ENCODE measurements around the gene IL36A.

Gene IL36A

GRCh38 chr2:113005030-113005509 is at the start of gene IL36A:
Gene IL36A (plus strand): TSS chr2:113005459. CDS start chr2:113005872, 413 bp downstream.
- DNase-seq (ENCODE audit: low read depth, low spot score): no peak

GRCh38 chr2:112957511-112957910 is 47.7 kb upstream of the IL36A start:
- no peak for DNase-seq (ENCODE audit: low read depth, low spot score)

- DNase-seq (ENCODE audit: low read depth, low spot score): no peak
Measured at GRCh38 chr2:112958428-112959108, 46.7 kb upstream of the IL36A start.

GRCh38 chr2:112959109-112959812 is 46.0 kb upstream of the IL36A start:
- no peak for DNase-seq (ENCODE audit: low read depth, low spot score)

GRCh38 chr2:112960230-112960825 is 44.9 kb upstream of the IL36A start:
- no peak for DNase-seq (ENCODE audit: low read depth, low spot score)

- no peak for DNase-seq (ENCODE audit: low read depth, low spot score)
Measured at GRCh38 chr2:112962308-112963175, 42.7 kb upstream of the IL36A start.

GRCh38 chr2:112967023-112967422 is 38.2 kb upstream of the IL36A start:
- no peak for DNase-seq (ENCODE audit: low read depth, low spot score)

GRCh38 chr2:112972423-112973086 is 32.7 kb upstream of the IL36A start:
- no peak for DNase-seq (ENCODE audit: low read depth, low spot score)

GRCh38 chr2:112973156-112973555 is 32.1 kb upstream of the IL36A start:
- no peak for DNase-seq (ENCODE audit: low read depth, low spot score)

- DNase-seq (ENCODE audit: low read depth, low spot score): no peak
Measured at GRCh38 chr2:112977559-112978056, 27.7 kb upstream of the IL36A start, which contains the start of gene IL36G. Gene IL36G (plus strand): TSS chr2:112978006. CDS start chr2:112978639, 633 bp downstream.

GRCh38 chr2:112979731-112980130 is 25.5 kb upstream of the IL36A start:
- no peak for DNase-seq (ENCODE audit: low read depth, low spot score)

- no peak for DNase-seq (ENCODE audit: low read depth, low spot score)
Measured at GRCh38 chr2:112980537-112980936, 24.7 kb upstream of the IL36A start.

- no peak for DNase-seq (ENCODE audit: low read depth, low spot score)
Measured at GRCh38 chr2:112985090-112985489, 20.2 kb upstream of the IL36A start.

- no peak for DNase-seq (ENCODE audit: low read depth, low spot score)
Measured at GRCh38 chr2:112989611-112990010, 15.6 kb upstream of the IL36A start.

- no peak for DNase-seq (ENCODE audit: low read depth, low spot score)
Measured at GRCh38 chr2:112993831-112994230, 11.4 kb upstream of the IL36A start.

GRCh38 chr2:112994648-112995047 is 10.6 kb upstream of the IL36A start:
- DNase-seq (ENCODE audit: low read depth, low spot score): no peak

GRCh38 chr2:112995346-112995920 is 9.8 kb upstream of the IL36A start:
- no peak for DNase-seq (ENCODE audit: low read depth, low spot score)

- DNase-seq (ENCODE audit: low read depth, low spot score): no peak
Measured at GRCh38 chr2:112996635-112997034, 8.6 kb upstream of the IL36A start.

- DNase-seq (ENCODE audit: low read depth, low spot score): no peak
Measured at GRCh38 chr2:112997151-112997550, 8.1 kb upstream of the IL36A start.

GRCh38 chr2:113000436-113000835 is 4.8 kb upstream of the IL36A start:
- DNase-seq (ENCODE audit: low read depth, low spot score): no peak

- no peak for DNase-seq (ENCODE audit: low read depth, low spot score)
Measured at GRCh38 chr2:113002677-113003076, 2.6 kb upstream of the IL36A start.

Measured in activated naive CD8-positive, alpha-beta T cell treated with anti-CD3 and anti-CD28 coated beads, Interleukin-2, amount 50 U/mL, for 16 hours (primary cell).